WTC11 (cell line): ENCODE results near the gene KIF13A. TPM values are rescaled to one million over a fixed set of nuclear protein-coding genes. Genes with fewer than 3 reads are reported as not detected.

Experiments used
- ATAC-seq: fragments of 200-7000 bp; cut with Tn5 transposase; 2 replicates; pipeline ENCODE4 v1.10.0; 2021; ENCODE audit warnings: mild to moderate bottlenecking, moderate library complexity
- CTCF ChIA-PET: fragments of 300-600 bp; sonication (Branson Sonifier 250); formaldehyde crosslinking; loops from one replicate; lab custom pipeline; 2021; ENCODE audit warnings: antibody characterized with exemption; lab: Charles Lee
- POLR2A ChIA-PET: fragments of 350-600 bp; sonication (Branson Sonifier 250); formaldehyde crosslinking; loops from one replicate; lab custom pipeline; 2021; ENCODE audit warnings: antibody characterized with exemption; lab: Charles Lee
- DNase-seq: peaks from one replicate; pipeline ENCODE4 v3.0.0; 2021; ENCODE audit warnings: low spot score
- H3K27ac Mint-ChIP-seq: 2 replicates; pipeline ENCODE4 v1.8.0; 2021; ENCODE audit warnings: mixed read lengths
- H3K27me3 Mint-ChIP-seq: 2 replicates; pipeline ENCODE4 v1.8.0; 2021; ENCODE audit warnings: low read depth, mild to moderate bottlenecking, moderate library complexity, mixed read lengths
- H3K36me3 Mint-ChIP-seq: 2 replicates; pipeline ENCODE4 v1.8.0; 2021; ENCODE audit warnings: mixed read lengths
- H3K4me1 Mint-ChIP-seq: 2 replicates; pipeline ENCODE4 v1.8.0; 2022; ENCODE audit warnings: mixed read lengths
- H3K4me3 Mint-ChIP-seq: 2 replicates; pipeline ENCODE4 v1.8.0; 2021; ENCODE audit warnings: mild to moderate bottlenecking, moderate library complexity, mixed read lengths
- H3K9me3 Mint-ChIP-seq: 2 replicates; pipeline ENCODE4 v1.8.0; 2021; ENCODE audit warnings: mixed read lengths
- CBFB ChIP-seq: sonication (generic); formaldehyde crosslinking; IDR thresholded peaks from 2 replicates; pipeline ENCODE4 v1.8.1; 2022; ENCODE audit warnings: mild to moderate bottlenecking, low read depth, missing genetic modification reagents
- CTCF ChIP-seq: fragments of 200-600 bp; IDR thresholded peaks from 2 replicates; pipeline ENCODE4 v1.8.0; 2022; ENCODE audit warnings: antibody characterized with exemption
- ETV6 ChIP-seq: sonication (generic); formaldehyde crosslinking; IDR thresholded peaks from 2 replicates; pipeline ENCODE4 v1.8.1; 2022; ENCODE audit warnings: mild to moderate bottlenecking, missing genetic modification reagents
- GABPB1 ChIP-seq: sonication (generic); formaldehyde crosslinking; IDR thresholded peaks from 2 replicates; pipeline ENCODE4 v1.8.1; 2023; ENCODE audit warnings: mild to moderate bottlenecking, missing genetic modification reagents
- GRHL2 ChIP-seq: fragments of 250-450 bp; sonication (Bioruptor Pico); IDR thresholded peaks from 2 replicates; pipeline ENCODE4 v1.8.0; 2022; ENCODE audit warnings: mild to moderate bottlenecking, moderate library complexity; ENCODE audit not compliant: insufficient replicate concordance, severe bottlenecking
- MXD4 ChIP-seq: fragments of 250-450 bp; sonication (Bioruptor Pico); IDR thresholded peaks from 2 replicates; pipeline ENCODE4 v1.8.0; 2021; ENCODE audit warnings: mild to moderate bottlenecking, moderate library complexity, borderline replicate concordance
- NFATC4 ChIP-seq: fragments of 250-450 bp; sonication (Bioruptor Pico); IDR thresholded peaks from 2 replicates; pipeline ENCODE4 v1.9.0; 2021; ENCODE audit warnings: mild to moderate bottlenecking
- NFYB ChIP-seq: sonication (generic); formaldehyde crosslinking; conservative IDR thresholded peaks from 2 replicates; pipeline ENCODE4 v1.8.0; 2022; ENCODE audit warnings: low read depth, missing genetic modification reagents
- SMAD4 ChIP-seq: sonication (generic); formaldehyde crosslinking; IDR thresholded peaks from 2 replicates; pipeline ENCODE4 v1.8.0; 2022; ENCODE audit warnings: mild to moderate bottlenecking, missing genetic modification reagents
- TCF7 ChIP-seq: sonication (generic); formaldehyde crosslinking; IDR thresholded peaks from 2 replicates; pipeline ENCODE4 v1.8.0; 2022; ENCODE audit warnings: mild to moderate bottlenecking, low read depth, missing genetic modification reagents, moderate library complexity
- TP53 ChIP-seq: sonication (generic); formaldehyde crosslinking; IDR thresholded peaks from 2 replicates; pipeline ENCODE4 v1.8.1; 2023; ENCODE audit warnings: mild to moderate bottlenecking, missing genetic modification reagents
- ZNF121 ChIP-seq: sonication (generic); formaldehyde crosslinking; IDR thresholded peaks from 2 replicates; pipeline ENCODE4 v1.8.0; 2023; ENCODE audit warnings: missing genetic modification reagents
- ZNF138 ChIP-seq: sonication (generic); formaldehyde crosslinking; conservative IDR thresholded peaks from 2 replicates; pipeline ENCODE4 v1.8.1; 2022; ENCODE audit warnings: mild to moderate bottlenecking, moderate library complexity, missing genetic modification reagents
- total RNA-seq: library from RNA; stranded (reverse); gene quantifications from 3 replicates; pipeline ENCODE4 v1.2.3, GENCODE V29; 2021
- TF ChIP-seq, protein P1 (sequence below): sonication (generic); formaldehyde crosslinking; IDR thresholded peaks from 2 replicates; pipeline ENCODE4 v1.8.0; 2022; ENCODE audit warnings: mild to moderate bottlenecking, missing genetic modification reagents
- TF ChIP-seq, protein P2 (sequence below): sonication (generic); formaldehyde crosslinking; IDR thresholded peaks from 2 replicates; pipeline ENCODE4 v1.8.1; 2023; ENCODE audit warnings: mild to moderate bottlenecking, missing genetic modification reagents, moderate library complexity
- TF ChIP-seq, protein P3 (sequence below): sonication (generic); formaldehyde crosslinking; IDR thresholded peaks from 2 replicates; pipeline ENCODE4 v1.8.1; 2023; ENCODE audit warnings: mild to moderate bottlenecking, missing genetic modification reagents
- TF ChIP-seq, protein P4 (sequence below): sonication (generic); formaldehyde crosslinking; IDR thresholded peaks from 2 replicates; pipeline ENCODE4 v1.8.1; 2022; ENCODE audit warnings: low read depth, mild to moderate bottlenecking, moderate library complexity, missing genetic modification reagents, borderline replicate concordance
- TF ChIP-seq, protein P5 (sequence below): sonication (generic); formaldehyde crosslinking; IDR thresholded peaks from 2 replicates; pipeline ENCODE4 v1.8.1; 2022; ENCODE audit warnings: mild to moderate bottlenecking, moderate library complexity, missing genetic modification reagents
- TF ChIP-seq, protein P6 (sequence below): sonication (generic); formaldehyde crosslinking; IDR thresholded peaks from 2 replicates; pipeline ENCODE4 v1.8.0; 2023; ENCODE audit warnings: missing genetic modification reagents, mild to moderate bottlenecking, borderline replicate concordance
- TF ChIP-seq, protein P7 (sequence below): fragments of 250-450 bp; sonication (Bioruptor Pico); IDR thresholded peaks from 2 replicates; pipeline ENCODE4 v1.9.0; 2021; ENCODE audit warnings: mild to moderate bottlenecking

Gene KIF13A
- total RNA-seq, 1 experiment from 2014 or later = 32.7 TPM

GRCh38 chr6:17928514-17929430 lies 58.7 kb downstream of the KIF13A start (continued):
- TF ChIP-seq, protein P1, sequence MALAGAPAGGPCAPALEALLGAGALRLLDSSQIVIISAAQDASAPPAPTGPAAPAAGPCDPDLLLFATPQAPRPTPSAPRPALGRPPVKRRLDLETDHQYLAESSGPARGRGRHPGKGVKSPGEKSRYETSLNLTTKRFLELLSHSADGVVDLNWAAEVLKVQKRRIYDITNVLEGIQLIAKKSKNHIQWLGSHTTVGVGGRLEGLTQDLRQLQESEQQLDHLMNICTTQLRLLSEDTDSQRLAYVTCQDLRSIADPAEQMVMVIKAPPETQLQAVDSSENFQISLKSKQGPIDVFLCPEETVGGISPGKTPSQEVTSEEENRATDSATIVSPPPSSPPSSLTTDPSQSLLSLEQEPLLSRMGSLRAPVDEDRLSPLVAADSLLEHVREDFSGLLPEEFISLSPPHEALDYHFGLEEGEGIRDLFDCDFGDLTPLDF (CRISPR knock-in tag) = no peak
- TF ChIP-seq, protein P2, sequence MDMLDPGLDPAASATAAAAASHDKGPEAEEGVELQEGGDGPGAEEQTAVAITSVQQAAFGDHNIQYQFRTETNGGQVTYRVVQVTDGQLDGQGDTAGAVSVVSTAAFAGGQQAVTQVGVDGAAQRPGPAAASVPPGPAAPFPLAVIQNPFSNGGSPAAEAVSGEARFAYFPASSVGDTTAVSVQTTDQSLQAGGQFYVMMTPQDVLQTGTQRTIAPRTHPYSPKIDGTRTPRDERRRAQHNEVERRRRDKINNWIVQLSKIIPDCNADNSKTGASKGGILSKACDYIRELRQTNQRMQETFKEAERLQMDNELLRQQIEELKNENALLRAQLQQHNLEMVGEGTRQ (CRISPR knock-in tag) = no peak
- no peak for TF ChIP-seq ZNF138 (CRISPR knock-in tag)
- no peak for TF ChIP-seq GRHL2 (CRISPR knock-in tag)
- TF ChIP-seq ETV6 = no peak
- TF ChIP-seq, all 79 proteins: peak for 0

GRCh38 chr6:17927705-17928104 lies 59.7 kb downstream of the KIF13A start:
- POLR2A ChIA-PET = no interaction called here
- Mint-ChIP-seq H3K36me3 (no peaks in the 10 kb centered on the region), H3K4me1 (peaks cover 55% of the 10 kb centered on the region), H3K27ac (peak overlapping the region; percentile 20; the same call in 1 of the 2 replicates), H3K4me3 (no peak overlapping the region), H3K9me3 (no peaks in the 10 kb centered on the region), H3K27me3 (no peaks in the 10 kb centered on the region)
- DNase-seq = no peak
- CTCF ChIA-PET = interaction anchor here (1.6 kb wide), 1 partner anchor 194 kb away, joined by 3 read pairs; no protein-coding TSS in a partner anchor
- no peak for ATAC-seq
- no peak for TF ChIP-seq CBFB (CRISPR knock-in tag)
- TF ChIP-seq, protein P3, sequence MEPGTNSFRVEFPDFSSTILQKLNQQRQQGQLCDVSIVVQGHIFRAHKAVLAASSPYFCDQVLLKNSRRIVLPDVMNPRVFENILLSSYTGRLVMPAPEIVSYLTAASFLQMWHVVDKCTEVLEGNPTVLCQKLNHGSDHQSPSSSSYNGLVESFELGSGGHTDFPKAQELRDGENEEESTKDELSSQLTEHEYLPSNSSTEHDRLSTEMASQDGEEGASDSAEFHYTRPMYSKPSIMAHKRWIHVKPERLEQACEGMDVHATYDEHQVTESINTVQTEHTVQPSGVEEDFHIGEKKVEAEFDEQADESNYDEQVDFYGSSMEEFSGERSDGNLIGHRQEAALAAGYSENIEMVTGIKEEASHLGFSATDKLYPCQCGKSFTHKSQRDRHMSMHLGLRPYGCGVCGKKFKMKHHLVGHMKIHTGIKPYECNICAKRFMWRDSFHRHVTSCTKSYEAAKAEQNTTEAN = no peak
- no peak for TF ChIP-seq ZNF121 (CRISPR knock-in tag)
- TF ChIP-seq, protein P4, sequence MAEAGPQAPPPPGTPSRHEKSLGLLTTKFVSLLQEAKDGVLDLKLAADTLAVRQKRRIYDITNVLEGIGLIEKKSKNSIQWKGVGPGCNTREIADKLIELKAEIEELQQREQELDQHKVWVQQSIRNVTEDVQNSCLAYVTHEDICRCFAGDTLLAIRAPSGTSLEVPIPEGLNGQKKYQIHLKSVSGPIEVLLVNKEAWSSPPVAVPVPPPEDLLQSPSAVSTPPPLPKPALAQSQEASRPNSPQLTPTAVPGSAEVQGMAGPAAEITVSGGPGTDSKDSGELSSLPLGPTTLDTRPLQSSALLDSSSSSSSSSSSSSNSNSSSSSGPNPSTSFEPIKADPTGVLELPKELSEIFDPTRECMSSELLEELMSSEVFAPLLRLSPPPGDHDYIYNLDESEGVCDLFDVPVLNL (CRISPR knock-in tag) = no peak
- TF ChIP-seq TCF7 (CRISPR knock-in tag) = no peak
- TF ChIP-seq, protein P5, sequence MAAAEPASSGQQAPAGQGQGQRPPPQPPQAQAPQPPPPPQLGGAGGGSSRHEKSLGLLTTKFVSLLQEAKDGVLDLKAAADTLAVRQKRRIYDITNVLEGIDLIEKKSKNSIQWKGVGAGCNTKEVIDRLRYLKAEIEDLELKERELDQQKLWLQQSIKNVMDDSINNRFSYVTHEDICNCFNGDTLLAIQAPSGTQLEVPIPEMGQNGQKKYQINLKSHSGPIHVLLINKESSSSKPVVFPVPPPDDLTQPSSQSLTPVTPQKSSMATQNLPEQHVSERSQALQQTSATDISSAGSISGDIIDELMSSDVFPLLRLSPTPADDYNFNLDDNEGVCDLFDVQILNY (CRISPR knock-in tag) = no peak
- TF ChIP-seq NFATC4 (CRISPR knock-in tag) = no peak
- no peak for TF ChIP-seq SMAD4 (CRISPR knock-in tag)
- TF ChIP-seq NFYB (CRISPR knock-in tag) = no peak
- TF ChIP-seq, protein P6, sequence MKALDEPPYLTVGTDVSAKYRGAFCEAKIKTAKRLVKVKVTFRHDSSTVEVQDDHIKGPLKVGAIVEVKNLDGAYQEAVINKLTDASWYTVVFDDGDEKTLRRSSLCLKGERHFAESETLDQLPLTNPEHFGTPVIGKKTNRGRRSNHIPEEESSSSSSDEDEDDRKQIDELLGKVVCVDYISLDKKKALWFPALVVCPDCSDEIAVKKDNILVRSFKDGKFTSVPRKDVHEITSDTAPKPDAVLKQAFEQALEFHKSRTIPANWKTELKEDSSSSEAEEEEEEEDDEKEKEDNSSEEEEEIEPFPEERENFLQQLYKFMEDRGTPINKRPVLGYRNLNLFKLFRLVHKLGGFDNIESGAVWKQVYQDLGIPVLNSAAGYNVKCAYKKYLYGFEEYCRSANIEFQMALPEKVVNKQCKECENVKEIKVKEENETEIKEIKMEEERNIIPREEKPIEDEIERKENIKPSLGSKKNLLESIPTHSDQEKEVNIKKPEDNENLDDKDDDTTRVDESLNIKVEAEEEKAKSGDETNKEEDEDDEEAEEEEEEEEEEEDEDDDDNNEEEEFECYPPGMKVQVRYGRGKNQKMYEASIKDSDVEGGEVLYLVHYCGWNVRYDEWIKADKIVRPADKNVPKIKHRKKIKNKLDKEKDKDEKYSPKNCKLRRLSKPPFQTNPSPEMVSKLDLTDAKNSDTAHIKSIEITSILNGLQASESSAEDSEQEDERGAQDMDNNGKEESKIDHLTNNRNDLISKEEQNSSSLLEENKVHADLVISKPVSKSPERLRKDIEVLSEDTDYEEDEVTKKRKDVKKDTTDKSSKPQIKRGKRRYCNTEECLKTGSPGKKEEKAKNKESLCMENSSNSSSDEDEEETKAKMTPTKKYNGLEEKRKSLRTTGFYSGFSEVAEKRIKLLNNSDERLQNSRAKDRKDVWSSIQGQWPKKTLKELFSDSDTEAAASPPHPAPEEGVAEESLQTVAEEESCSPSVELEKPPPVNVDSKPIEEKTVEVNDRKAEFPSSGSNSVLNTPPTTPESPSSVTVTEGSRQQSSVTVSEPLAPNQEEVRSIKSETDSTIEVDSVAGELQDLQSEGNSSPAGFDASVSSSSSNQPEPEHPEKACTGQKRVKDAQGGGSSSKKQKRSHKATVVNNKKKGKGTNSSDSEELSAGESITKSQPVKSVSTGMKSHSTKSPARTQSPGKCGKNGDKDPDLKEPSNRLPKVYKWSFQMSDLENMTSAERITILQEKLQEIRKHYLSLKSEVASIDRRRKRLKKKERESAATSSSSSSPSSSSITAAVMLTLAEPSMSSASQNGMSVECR = no peak
- TF ChIP-seq CTCF = no peak
- TF ChIP-seq MXD4 (CRISPR knock-in tag) = no peak
- TF ChIP-seq ZNF138 (CRISPR knock-in tag) = no peak
- TF ChIP-seq GABPB1 = no peak
- TF ChIP-seq TP53 (CRISPR knock-in tag) = no peak
- TF ChIP-seq, protein P7, sequence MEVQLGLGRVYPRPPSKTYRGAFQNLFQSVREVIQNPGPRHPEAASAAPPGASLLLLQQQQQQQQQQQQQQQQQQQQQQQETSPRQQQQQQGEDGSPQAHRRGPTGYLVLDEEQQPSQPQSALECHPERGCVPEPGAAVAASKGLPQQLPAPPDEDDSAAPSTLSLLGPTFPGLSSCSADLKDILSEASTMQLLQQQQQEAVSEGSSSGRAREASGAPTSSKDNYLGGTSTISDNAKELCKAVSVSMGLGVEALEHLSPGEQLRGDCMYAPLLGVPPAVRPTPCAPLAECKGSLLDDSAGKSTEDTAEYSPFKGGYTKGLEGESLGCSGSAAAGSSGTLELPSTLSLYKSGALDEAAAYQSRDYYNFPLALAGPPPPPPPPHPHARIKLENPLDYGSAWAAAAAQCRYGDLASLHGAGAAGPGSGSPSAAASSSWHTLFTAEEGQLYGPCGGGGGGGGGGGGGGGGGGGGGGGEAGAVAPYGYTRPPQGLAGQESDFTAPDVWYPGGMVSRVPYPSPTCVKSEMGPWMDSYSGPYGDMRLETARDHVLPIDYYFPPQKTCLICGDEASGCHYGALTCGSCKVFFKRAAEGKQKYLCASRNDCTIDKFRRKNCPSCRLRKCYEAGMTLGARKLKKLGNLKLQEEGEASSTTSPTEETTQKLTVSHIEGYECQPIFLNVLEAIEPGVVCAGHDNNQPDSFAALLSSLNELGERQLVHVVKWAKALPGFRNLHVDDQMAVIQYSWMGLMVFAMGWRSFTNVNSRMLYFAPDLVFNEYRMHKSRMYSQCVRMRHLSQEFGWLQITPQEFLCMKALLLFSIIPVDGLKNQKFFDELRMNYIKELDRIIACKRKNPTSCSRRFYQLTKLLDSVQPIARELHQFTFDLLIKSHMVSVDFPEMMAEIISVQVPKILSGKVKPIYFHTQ (CRISPR knock-in tag) = no peak
